Esophagus squamous epithelium (tissue), 5 donors: ENCODE results near the gene ASTL. TPM values are rescaled to one million over a fixed set of nuclear protein-coding genes. Genes with fewer than 3 reads are reported as not detected.

Source experiments
- DNase-seq: peaks from one replicate; lab custom pipeline; 2025; lab: John Stamatoyannopoulos, UW
- H3K27ac ChIP-seq, 4 donors: fragments of 200-600 bp; sonication (generic); one replicate each; pipeline ENCODE4 v1.5.1; 2016 to 2019; ENCODE audit warnings: mild to moderate bottlenecking in 1 of 4
- H3K27me3 ChIP-seq, 4 donors: fragments of 200-600 bp; sonication (generic); 1 replicate in 3 of 4; 2 replicates in 1 of 4; pipeline versions ENCODE4 v1.5.1 to v1.6.0; 2017 to 2021; ENCODE audit warnings: antibody characterized with exemption in 1 of 4
- H3K36me3 ChIP-seq, 3 donors: fragments of 200-600 bp; sonication (generic); one replicate each; pipeline ENCODE4 v1.5.1; 2016 to 2019
- H3K4me1 ChIP-seq, 3 donors: fragments of 200-600 bp; sonication (generic); one replicate each; pipeline ENCODE4 v1.5.1; 2017 to 2019
- H3K4me3 ChIP-seq, 4 donors: fragments of 200-600 bp; sonication (generic); 1 replicate in 3 of 4; 2 replicates in 1 of 4; pipeline ENCODE4 v1.5.1; 2016 to 2019; ENCODE audit warnings: mild to moderate bottlenecking in 2 of 4, moderate library complexity in 1 of 4
- H3K9me3 ChIP-seq, 3 donors: fragments of 200-600 bp; sonication (generic); one replicate each; pipeline ENCODE4 v1.5.1; 2016 to 2019
- POLR2A ChIP-seq, 4 donors: fragments of 450-650 bp; IDR thresholded peaks; one replicate each; pipeline ENCODE4 v1.6.1; 2017; ENCODE audit warnings: antibody characterized with exemption in 4 of 4, mild to moderate bottlenecking in 4 of 4, moderate library complexity in 3 of 4
- whole genome bisulfite sequencing, 2 donors: methylation state at CpG; one replicate each; pipeline ENCODE4 v1.1.5; 2018; 5-methylcytosine and 5-hydroxymethylcytosine counted together
- intact Hi-C: fragments of 100-400 bp; cut with DNase I; formaldehyde crosslinking; loops from one replicate; pipeline ENCODE4 v1.15.0; 2022
- total RNA-seq, 4 donors: library from RNA; depleted of rRNA; stranded (reverse); fragments of >200 nt; gene quantifications; one replicate each; pipeline ENCODE4 v1.1.0, GENCODE V29; 2016
- TF ChIP-seq, protein P1 (sequence below), 6 experiments: fragments of 450-650 bp in 4 of 6; fragments of 200-600 bp in 2 of 6; sonication (generic) in 2 of 6; IDR thresholded peaks; one replicate each; pipeline ENCODE4 v1.5.1; 2016 to 2019; ENCODE audit warnings: antibody characterized with exemption in 6 of 6, mild to moderate bottlenecking in 4 of 6, moderate library complexity in 4 of 6
- donor health status: DM: yes; HTN: yes; CAD: no.

ASTL gene
- total RNA-seq, 4 donors from 2014 or later, result 0.30 to 0.53 TPM; not detected in 2

DNA sequence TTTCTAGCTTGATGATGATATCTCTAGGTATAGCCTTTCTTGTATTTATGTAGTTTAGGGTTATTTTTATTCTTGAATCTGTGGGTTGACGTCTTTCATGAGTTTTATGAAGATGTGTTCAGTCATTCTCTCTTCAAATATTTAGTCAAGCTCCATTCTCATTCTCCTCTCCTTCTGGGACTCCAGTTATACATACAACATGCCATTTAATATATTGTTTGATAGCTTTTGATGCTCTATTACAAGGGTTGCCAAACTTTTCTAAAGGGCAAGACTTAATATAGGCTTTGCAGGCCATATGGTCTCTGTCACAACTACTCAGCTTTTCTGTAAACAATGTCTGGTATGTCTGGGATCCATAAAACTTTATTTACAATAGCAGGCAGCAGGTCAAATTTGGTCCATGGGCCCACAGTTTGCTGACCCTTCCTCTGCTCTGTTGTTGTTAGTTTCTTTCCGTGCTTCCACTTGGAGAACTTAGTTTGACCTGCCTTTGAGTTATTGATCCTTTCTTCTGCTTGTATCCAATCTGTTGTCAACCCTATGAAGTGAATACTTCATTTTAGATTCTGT is 63.0 kb downstream of the ASTL start:
- Histone ChIP-seq H3K27me3 (peaks cover 0 to 3% (median 0%) of the 10 kb centered on the region in 4 donors), H3K4me3 (no peak overlapping the region), H3K27ac (no peak overlapping the region), H3K36me3 (no peaks in the 10 kb centered on the region), H3K9me3 (peaks cover 0 to 8% (median 0%) of the 10 kb centered on the region in 3 donors), H3K4me1 (no peaks in the 10 kb centered on the region)
- intact Hi-C loops, result no loop called here
- 62 to 75% methylated on average over 2 of the region's 2 CpGs for WGBS, 2 donors
- DNase-seq, result no peak
- TF ChIP-seq POLR2A (IDR thresholded peaks at IDR 0.05), result no peak
- TF ChIP-seq, protein P1, sequence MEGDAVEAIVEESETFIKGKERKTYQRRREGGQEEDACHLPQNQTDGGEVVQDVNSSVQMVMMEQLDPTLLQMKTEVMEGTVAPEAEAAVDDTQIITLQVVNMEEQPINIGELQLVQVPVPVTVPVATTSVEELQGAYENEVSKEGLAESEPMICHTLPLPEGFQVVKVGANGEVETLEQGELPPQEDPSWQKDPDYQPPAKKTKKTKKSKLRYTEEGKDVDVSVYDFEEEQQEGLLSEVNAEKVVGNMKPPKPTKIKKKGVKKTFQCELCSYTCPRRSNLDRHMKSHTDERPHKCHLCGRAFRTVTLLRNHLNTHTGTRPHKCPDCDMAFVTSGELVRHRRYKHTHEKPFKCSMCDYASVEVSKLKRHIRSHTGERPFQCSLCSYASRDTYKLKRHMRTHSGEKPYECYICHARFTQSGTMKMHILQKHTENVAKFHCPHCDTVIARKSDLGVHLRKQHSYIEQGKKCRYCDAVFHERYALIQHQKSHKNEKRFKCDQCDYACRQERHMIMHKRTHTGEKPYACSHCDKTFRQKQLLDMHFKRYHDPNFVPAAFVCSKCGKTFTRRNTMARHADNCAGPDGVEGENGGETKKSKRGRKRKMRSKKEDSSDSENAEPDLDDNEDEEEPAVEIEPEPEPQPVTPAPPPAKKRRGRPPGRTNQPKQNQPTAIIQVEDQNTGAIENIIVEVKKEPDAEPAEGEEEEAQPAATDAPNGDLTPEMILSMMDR (IDR thresholded peaks at IDR 0.05), result no peak

DNA sequence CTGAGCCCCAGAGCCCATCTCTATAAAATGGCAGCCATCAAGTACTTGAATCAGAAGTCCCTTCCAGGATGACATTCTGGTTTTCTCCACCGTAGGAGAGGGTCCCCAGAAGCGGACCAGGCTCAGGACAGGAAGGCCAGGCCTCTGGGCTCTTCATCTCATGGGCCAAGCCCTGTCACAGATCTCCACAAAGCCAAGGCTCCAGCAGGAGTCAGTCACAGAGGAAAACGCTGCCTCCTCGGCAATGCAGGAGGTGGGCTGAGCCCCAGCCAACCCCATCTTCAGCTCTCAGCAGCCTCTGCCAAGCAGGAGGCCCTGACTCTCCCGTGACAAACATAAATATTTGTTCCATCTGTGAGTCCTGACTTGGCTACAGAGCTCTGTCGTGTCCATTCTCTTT is 64.1 kb downstream of the ASTL start:
- H3K36me3 ChIP-seq, result no peaks in the 10 kb centered on the region
- no peak overlapping the region for H3K27ac ChIP-seq
- H3K9me3 ChIP-seq, result peaks cover 0 to 8% (median 0%) of the 10 kb centered on the region in 3 donors
- DNase-seq, result no peak
- H3K27me3 ChIP-seq, result peaks cover 0 to 3% (median 0%) of the 10 kb centered on the region in 4 donors
- no peaks in the 10 kb centered on the region for H3K4me1 ChIP-seq
- no peak overlapping the region for H3K4me3 ChIP-seq
- 61 to 73% methylated on average over 5 to 6 of the region's 6 CpGs for WGBS, 2 donors
- no peak for TF ChIP-seq POLR2A (IDR thresholded peaks at IDR 0.05)
- TF ChIP-seq, protein P1 (IDR thresholded peaks at IDR 0.05), result no peak
- intact Hi-C loops, result no loop called here

DNA sequence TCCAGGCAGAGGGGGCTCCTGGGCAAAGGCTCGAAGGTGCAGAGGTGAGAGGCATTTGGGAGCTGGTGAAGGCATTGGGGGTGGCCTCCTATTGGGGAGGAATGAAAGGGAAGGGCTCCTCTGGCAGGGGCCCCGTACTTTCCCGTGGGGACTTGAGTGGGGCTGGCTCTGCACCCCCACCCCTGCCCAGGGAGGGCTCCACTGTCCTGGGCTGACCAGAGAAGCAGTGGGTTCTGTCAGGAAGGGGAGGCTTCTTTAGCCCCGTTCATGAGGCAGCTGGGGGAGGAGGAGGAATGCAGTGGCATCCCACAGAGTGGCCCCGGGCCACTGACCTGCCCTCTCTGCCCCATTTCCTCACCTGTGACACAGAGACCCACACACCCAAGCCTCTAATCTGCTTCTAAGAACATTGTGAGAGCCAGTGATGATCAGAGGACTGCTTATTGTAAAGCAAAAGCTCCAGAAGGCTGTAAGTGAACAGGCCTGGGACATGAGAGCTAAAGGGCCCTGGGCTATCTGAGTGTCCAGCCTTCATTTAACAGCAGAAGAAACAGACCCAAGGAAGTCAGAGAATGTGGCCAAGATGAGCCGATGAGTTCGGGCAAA is 65.0 kb downstream of the ASTL start:
- Histone ChIP-seq H3K27ac (no peak overlapping the region), H3K9me3 (peaks cover 0 to 8% (median 0%) of the 10 kb centered on the region in 3 donors), H3K27me3 (peaks cover 0 to 3% (median 0%) of the 10 kb centered on the region in 4 donors), H3K4me1 (peaks cover 0 to 4% (median under 1%) of the 10 kb centered on the region in 3 donors), H3K4me3 (no peak overlapping the region), H3K36me3 (no peaks in the 10 kb centered on the region)
- no peak for TF ChIP-seq POLR2A (IDR thresholded peaks at IDR 0.05)
- TF ChIP-seq, protein P1 (IDR thresholded peaks at IDR 0.05), result no peak
- 75 to 82% methylated on average over 5 to 6 of the region's 7 CpGs for WGBS, 2 donors
- intact Hi-C loops, result no loop called here
- DNase-seq, result no peak

Other genes with a start within 250 kb of the ASTL start
- gene ANKRD36C, start 146.7 kb downstream of the ASTL start, total RNA-seq, result 10 to 100 TPM in 2 of 4 donors, 1 to 10 TPM in 2; 4.1 to 29.4 (median 16.7) TPM
- gene GPAT2, start 103.6 kb downstream of the ASTL start, total RNA-seq, result 1 to 10 TPM in 1 of 4 donors, under 1 TPM in 3; 0.18 to 2.1 (median 0.48) TPM
- 1 to 10 TPM in 1 of 4 donors, under 1 TPM in 2, not detected in 1; 0.04 to 1.2 (median 0.38) TPM for gene ADRA2B, start 21.9 kb downstream of the ASTL start, total RNA-seq
- gene DUSP2, start 6.9 kb upstream of the ASTL start, total RNA-seq, result 10 to 100 TPM in 1 of 4 donors, 1 to 10 TPM in 3; 1.5 to 10.3 (median 5.6) TPM
- 100 to 1,000 TPM in 3 of 4 donors, 10 to 100 TPM in 1; 84.2 to 137 (median 111) TPM for gene STARD7, start 70.3 kb upstream of the ASTL start, total RNA-seq
- 10 to 100 TPM; 26.0 to 45.9 (median 30.5) TPM for gene TMEM127, start 127.5 kb upstream of the ASTL start, total RNA-seq
- 100 to 1,000 TPM in 1 of 4 donors, 10 to 100 TPM in 3; 60.6 to 128 (median 80.1) TPM for gene CIAO1, start 127.7 kb upstream of the ASTL start, total RNA-seq
- 10 to 100 TPM; 55.3 to 90.0 (median 68.6) TPM for gene SNRNP200, start 167.0 kb upstream of the ASTL start, total RNA-seq
- gene ITPRIPL1, start 186.8 kb upstream of the ASTL start, total RNA-seq, result 1 to 10 TPM; 1.8 to 4.1 (median 2.5) TPM
- gene NCAPH, start 197.3 kb upstream of the ASTL start, total RNA-seq, result 10 to 100 TPM in 2 of 4 donors, 1 to 10 TPM in 2; 4.2 to 21.5 (median 11.4) TPM